Brain microvascular endothelial cell (primary cell): Measurements from ENCODE around the gene R3HDM4.
A peak's percentile ranks its signal among the peaks of the same experiment; 100 is the strongest.

ENCODE experiments used
- DNase-seq: peaks from one replicate; pipeline ENCODE4 v3.0.0-alpha.2; 2020
- H3K27ac ChIP-seq: fragments of 250-450 bp; sonication (Bioruptor Pico); 2 replicates; pipeline ENCODE4 v1.5.1; 2020; ENCODE audit warnings: mild to moderate bottlenecking, moderate library complexity
- H3K27me3 ChIP-seq: fragments of 250-450 bp; sonication (Bioruptor Pico); replicated peaks from 2 replicates; pipeline ENCODE4 v1.5.1; 2020; ENCODE audit warnings: mild to moderate bottlenecking
- H3K36me3 ChIP-seq: fragments of 250-450 bp; sonication (Bioruptor Pico); replicated peaks from 2 replicates; pipeline ENCODE4 v1.5.1; 2020; ENCODE audit warnings: mild to moderate bottlenecking
- H3K4me3 ChIP-seq: 2 replicates; pipeline ENCODE4 v1.5.1; 2011; ENCODE audit warnings: low read depth, mild to moderate bottlenecking, control low read depth, low read length, moderate library complexity
- CTCF ChIP-seq: IDR thresholded peaks from 2 replicates; pipeline ENCODE4 v1.5.1; 2011; ENCODE audit warnings: low read depth, mild to moderate bottlenecking, moderate library complexity, low read length, control low read depth, inconsistent platforms; ENCODE audit errors: missing control alignments
- in situ Hi-C: cut with HindIII; loops from 2 replicates; pipeline ENCODE4 v1.10.0; 2017; ENCODE audit warnings: low sequenced_read_pairs, low pct_ligation_motif_present

Gene R3HDM4

GRCh38 chr19:871446-872265 is 41.4 kb downstream of the R3HDM4 start:
- in situ Hi-C loops, result no loop called here
- no peak overlapping the region for H3K4me3 ChIP-seq
- TF ChIP-seq CTCF, result no peak
- peaks cover 53% of the 10 kb centered on the region for H3K36me3 ChIP-seq
- no peaks in the 10 kb centered on the region for H3K27me3 ChIP-seq
- no peak overlapping the region for H3K27ac ChIP-seq
- no peak for DNase-seq

GRCh38 chr19:870963-871401 is 42.0 kb downstream of the R3HDM4 start:
- Histone ChIP-seq H3K27ac (no peak overlapping the region), H3K27me3 (no peaks in the 10 kb centered on the region), H3K4me3 (no peak overlapping the region), H3K36me3 (peaks cover 49% of the 10 kb centered on the region)
- in situ Hi-C loops, result no loop called here
- DNase-seq, result no peak
- no peak for TF ChIP-seq CTCF

- no peak for TF ChIP-seq CTCF
- Histone ChIP-seq H3K27ac (no peak overlapping the region), H3K4me3 (no peak overlapping the region), H3K27me3 (no peaks in the 10 kb centered on the region), H3K36me3 (peaks cover 44% of the 10 kb centered on the region)
- no peak for DNase-seq
- in situ Hi-C loops, result no loop called here
These were observed 42.7 kb downstream of the R3HDM4 start for GRCh38 chr19:870314-870713.

GRCh38 chr19:869245-870177 is 43.5 kb downstream of the R3HDM4 start:
- in situ Hi-C loops, result no loop called here
- no peak overlapping the region for H3K27ac ChIP-seq
- peak; percentile 88 for DNase-seq

More at GRCh38 chr19:869245-870177, 43.5 kb downstream of the R3HDM4 start:
- Histone ChIP-seq H3K36me3 (peaks cover 40% of the 10 kb centered on the region), H3K4me3 (no peak overlapping the region), H3K27me3 (no peaks in the 10 kb centered on the region)
- TF ChIP-seq CTCF, result no peak
